Keratinocyte (primary cell): Measurements from ENCODE around the gene FAM120B. TPM values are rescaled to one million over a fixed set of nuclear protein-coding genes. Genes with fewer than 3 reads are reported as not detected.

Experiments
- DNase-seq: peaks from one replicate; pipeline ENCODE4 v3.0.0-alpha.2; 2011; ENCODE audit warnings: low read depth, missing footprints, low spot score
- FAIRE-seq: peaks from 2 replicates; lab custom pipeline; 2011; peaks lifted over from hg19 to GRCh38; lab: Jason Lieb, UNC
- H2AFZ ChIP-seq: 2 replicates; pipeline ENCODE4 v1.6.0; 2012; ENCODE audit warnings: low read length, control low read depth, inconsistent platforms; ENCODE audit not compliant: control insufficient read depth
- H3K27ac ChIP-seq: 2 replicates; pipeline ENCODE4 v1.5.1; 2011; ENCODE audit warnings: low read length; ENCODE audit not compliant: control insufficient read depth, insufficient read depth
- H3K27me3 ChIP-seq: 3 replicates; pipeline ENCODE4 v1.6.0; 2011; ENCODE audit warnings: low read length; ENCODE audit not compliant: control insufficient read depth, insufficient read depth; ENCODE audit errors: extremely low read depth
- H3K36me3 ChIP-seq, 2 experiments: 2 replicates in 1 of 2; 3 replicates in 1 of 2; pipeline ENCODE4 v1.5.1; 2011; ENCODE audit warnings: low read length in 2 of 2, mild to moderate bottlenecking in 1 of 2; ENCODE audit not compliant: control insufficient read depth in 2 of 2, insufficient read depth in 2 of 2; ENCODE audit errors: extremely low read depth in 1 of 2
- H3K4me1 ChIP-seq: 3 replicates; pipeline ENCODE4 v1.5.1; 2011; ENCODE audit warnings: low read length; ENCODE audit not compliant: control insufficient read depth, insufficient read depth; ENCODE audit errors: extremely low read depth
- H3K4me2 ChIP-seq: 3 replicates; pipeline ENCODE4 v1.6.0; 2011; ENCODE audit warnings: low read depth, low read length; ENCODE audit not compliant: control insufficient read depth, insufficient read depth; ENCODE audit errors: extremely low read depth
- H3K4me3 ChIP-seq, 3 experiments: fragments of 200-600 bp in 1 of 3; sonication (generic) in 1 of 3; 2 replicates in 2 of 3; 3 replicates in 1 of 3; pipeline ENCODE4 v1.5.1; 2011 to 2016; ENCODE audit warnings: low read length in 3 of 3, mild to moderate bottlenecking in 3 of 3, control low read depth in 2 of 3, inconsistent platforms in 1 of 3, low read depth in 1 of 3, mixed read lengths in 1 of 3, mixed run types in 1 of 3, moderate library complexity in 1 of 3; ENCODE audit not compliant: control insufficient read depth in 2 of 3, insufficient read depth in 2 of 3; ENCODE audit errors: extremely low read depth in 1 of 3
- H3K79me2 ChIP-seq: 2 replicates; pipeline ENCODE4 v1.6.0; 2012; ENCODE audit warnings: low read length; ENCODE audit not compliant: control insufficient read depth, insufficient read depth
- H3K9ac ChIP-seq: 3 replicates; pipeline ENCODE4 v1.6.0; 2011; ENCODE audit warnings: low read length; ENCODE audit not compliant: control insufficient read depth, insufficient read depth; ENCODE audit errors: extremely low read depth
- H3K9me1 ChIP-seq: 3 replicates; pipeline ENCODE4 v1.6.0; 2011; ENCODE audit warnings: low read length; ENCODE audit not compliant: control insufficient read depth, insufficient read depth; ENCODE audit errors: extremely low read depth
- H3K9me3 ChIP-seq: 2 replicates; pipeline ENCODE4 v1.5.1; 2012; ENCODE audit warnings: low read depth, low read length; ENCODE audit not compliant: control insufficient read depth
- H4K20me1 ChIP-seq: 3 replicates; pipeline ENCODE4 v1.6.0; 2011; ENCODE audit warnings: low read length; ENCODE audit not compliant: control insufficient read depth, insufficient read depth; ENCODE audit errors: extremely low read depth
- EZH2 ChIP-seq: IDR thresholded peaks from one replicate; pipeline ENCODE4 v1.6.1; 2012; ENCODE audit warnings: inconsistent platforms, mild to moderate bottlenecking, low read length, moderate library complexity
- dilution Hi-C: fragments of 300-500 bp; cut with MboI; formaldehyde crosslinking; loops from one replicate; pipeline ENCODE4 v1.7.0; 2020; ENCODE audit warnings: low sequenced_read_pairs; ENCODE audit not compliant: extremely low pct_ligation_motif_present
- polyA plus RNA-seq, 5 experiments: library from polyadenylated mRNA; depleted of rRNA in 3 of 5; stranded (reverse) in 3 of 5; stranded (forward) in 1 of 5; unstranded in 1 of 5; fragments of >200 nt; gene quantifications; 1 replicate in 1 of 5; 2 replicates in 3 of 5; 3 replicates in 1 of 5; pipeline versions ENCODE4 v1.2.1 to v1.2.3, GENCODE V29; 2011 to 2012; ENCODE audit warnings: missing spikeins in 2 of 5, low read depth in 1 of 5, low replicate concordance in 1 of 5
- TF ChIP-seq, protein P1 (sequence below), 3 experiments: IDR thresholded peaks in 1 of 3; conservative IDR thresholded peaks in 1 of 3; optimal IDR thresholded peaks in 1 of 3; 2 replicates in 2 of 3; 3 replicates in 1 of 3; pipeline versions ENCODE3 to v1.5.1; 2011; ENCODE audit warnings: low read length in 3 of 3, mild to moderate bottlenecking in 3 of 3, moderate library complexity in 2 of 3, control low read depth in 1 of 3, inconsistent platforms in 1 of 3; ENCODE audit not compliant: insufficient read depth in 2 of 3; ENCODE audit errors: extremely low read depth in 1 of 3

FAM120B gene
- polyA plus RNA-seq, 1 donor (not counting 4 experiments of a cell fraction or from before 2014, with no cell fraction given), result 17.4 TPM

DNA sequence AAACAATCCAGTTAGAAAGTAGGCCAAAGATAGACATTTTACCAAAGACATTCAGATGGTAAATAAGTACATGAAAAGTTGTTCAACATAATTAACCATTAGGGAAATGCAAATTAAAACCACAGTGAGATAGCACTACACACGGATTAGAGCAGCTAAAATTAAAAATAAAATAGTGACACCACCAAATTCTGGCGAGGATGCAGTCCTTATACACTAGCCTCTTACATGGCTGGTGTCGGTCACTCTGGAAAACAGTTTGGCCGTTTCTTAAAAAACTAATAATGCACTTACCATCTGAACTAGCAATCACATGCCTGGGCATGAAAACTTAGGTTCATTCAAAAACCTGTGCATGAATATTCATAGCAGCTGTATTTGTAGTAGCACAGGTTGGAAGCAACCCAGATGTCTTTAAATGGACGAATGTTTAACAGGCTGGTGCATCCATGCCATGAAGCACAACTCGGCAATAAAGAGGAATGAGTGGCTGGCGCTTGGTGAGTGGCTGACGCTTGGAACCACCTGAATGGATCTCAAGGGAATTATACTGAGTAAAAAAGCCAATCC, 77.0 kb downstream of the FAM120B start:
- DNase-seq (no peak), FAIRE-seq (peak; percentile 83)
- no peaks in the 10 kb centered on the region for H3K79me2 ChIP-seq
- no peaks in the 10 kb centered on the region for H3K9me1 ChIP-seq
- no peak overlapping the region for H3K27ac ChIP-seq
- H3K4me3 ChIP-seq, result peak overlapping the region in 1 of 3 experiments; percentile 14
- H2AFZ ChIP-seq, result no peak overlapping the region
- peaks cover 12% of the 10 kb centered on the region for H3K4me1 ChIP-seq
- dilution Hi-C loops, result no loop called here
- TF ChIP-seq, protein P1, sequence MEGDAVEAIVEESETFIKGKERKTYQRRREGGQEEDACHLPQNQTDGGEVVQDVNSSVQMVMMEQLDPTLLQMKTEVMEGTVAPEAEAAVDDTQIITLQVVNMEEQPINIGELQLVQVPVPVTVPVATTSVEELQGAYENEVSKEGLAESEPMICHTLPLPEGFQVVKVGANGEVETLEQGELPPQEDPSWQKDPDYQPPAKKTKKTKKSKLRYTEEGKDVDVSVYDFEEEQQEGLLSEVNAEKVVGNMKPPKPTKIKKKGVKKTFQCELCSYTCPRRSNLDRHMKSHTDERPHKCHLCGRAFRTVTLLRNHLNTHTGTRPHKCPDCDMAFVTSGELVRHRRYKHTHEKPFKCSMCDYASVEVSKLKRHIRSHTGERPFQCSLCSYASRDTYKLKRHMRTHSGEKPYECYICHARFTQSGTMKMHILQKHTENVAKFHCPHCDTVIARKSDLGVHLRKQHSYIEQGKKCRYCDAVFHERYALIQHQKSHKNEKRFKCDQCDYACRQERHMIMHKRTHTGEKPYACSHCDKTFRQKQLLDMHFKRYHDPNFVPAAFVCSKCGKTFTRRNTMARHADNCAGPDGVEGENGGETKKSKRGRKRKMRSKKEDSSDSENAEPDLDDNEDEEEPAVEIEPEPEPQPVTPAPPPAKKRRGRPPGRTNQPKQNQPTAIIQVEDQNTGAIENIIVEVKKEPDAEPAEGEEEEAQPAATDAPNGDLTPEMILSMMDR (optimal IDR thresholded peaks at IDR 0.05 in 1 of 3, IDR thresholded peaks at IDR 0.05 in 1 of 3, conservative IDR thresholded peaks at IDR 0.05 in 1 of 3; ENCODE audit: extremely low read depth in 1 of 3, insufficient read depth in 2 of 3, low read length in 3 of 3), result no peak
- no peak for TF ChIP-seq EZH2
- peaks cover 0 to 3% of the 10 kb centered on the region in 2 experiments for H3K36me3 ChIP-seq
- no peaks in the 10 kb centered on the region for H3K9me3 ChIP-seq
- no peaks in the 10 kb centered on the region for H3K27me3 ChIP-seq
- H3K4me2 ChIP-seq, result peak overlapping the region; percentile 45
- no peaks in the 10 kb centered on the region for H4K20me1 ChIP-seq
- H3K9ac ChIP-seq, result no peak overlapping the region

DNA sequence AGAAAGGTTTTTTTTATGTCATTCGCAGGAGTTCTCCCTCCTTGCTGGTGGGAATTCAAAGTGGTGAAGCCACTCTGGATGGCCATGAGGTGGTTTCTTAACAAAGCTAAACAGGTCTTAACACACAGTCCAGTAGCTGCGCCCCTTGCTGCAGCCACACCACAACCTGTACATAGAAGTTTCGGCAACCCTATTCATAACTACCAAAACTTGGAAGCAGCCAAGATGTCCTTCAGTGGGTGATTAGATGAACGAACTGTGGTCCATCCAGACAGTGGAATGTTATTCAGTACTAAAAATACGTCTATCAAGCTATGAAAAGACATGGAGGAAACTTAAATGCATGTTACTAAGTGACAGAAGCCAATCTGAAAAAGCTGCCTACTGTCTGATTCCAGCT, 78.9 kb downstream of the FAM120B start:
- dilution Hi-C loops, result no loop called here
- FAIRE-seq (no peak), DNase-seq (no peak)
- Histone ChIP-seq H3K36me3 (peaks cover 0 to 3% of the 10 kb centered on the region in 2 experiments), H3K79me2 (no peaks in the 10 kb centered on the region), H3K4me3 (no peak overlapping the region), H4K20me1 (no peaks in the 10 kb centered on the region), H3K9ac (no peak overlapping the region), H3K27ac (no peak overlapping the region), H3K4me1 (peaks cover 12% of the 10 kb centered on the region), H3K9me3 (no peaks in the 10 kb centered on the region), H3K4me2 (no peak overlapping the region), H3K9me1 (no peaks in the 10 kb centered on the region), H2AFZ (no peak overlapping the region), H3K27me3 (no peaks in the 10 kb centered on the region)
- no peak for TF ChIP-seq EZH2
- TF ChIP-seq, protein P1 (optimal IDR thresholded peaks at IDR 0.05 in 1 of 3, IDR thresholded peaks at IDR 0.05 in 1 of 3, conservative IDR thresholded peaks at IDR 0.05 in 1 of 3; ENCODE audit: extremely low read depth in 1 of 3, insufficient read depth in 2 of 3, low read length in 3 of 3), result no peak
